ENCODE measurements around the gene OR10A2. TPM values are rescaled to one million over a fixed set of nuclear protein-coding genes. Genes with fewer than 3 reads are reported as not detected.

Gene OR10A2
- total RNA-seq, 1 donor from 2014 or later = not detected

- no peaks in the 10 kb centered on the region for H3K4me1 Mint-ChIP-seq
- H3K4me3 Mint-ChIP-seq = no peak overlapping the region
- DNase-seq (ENCODE audit: low read depth, low spot score) = no peak
- no peaks in the 10 kb centered on the region for H3K36me3 Mint-ChIP-seq (ENCODE audit: low read depth)
- TF ChIP-seq CTCF (conservative IDR thresholded peaks at IDR 0.05) = no peak
- H3K27ac Mint-ChIP-seq (ENCODE audit: unreplicated experiment) = no peak overlapping the region
- H3K27me3 Mint-ChIP-seq (ENCODE audit: low read depth) = no peaks in the 10 kb centered on the region
- H3K9me3 Mint-ChIP-seq = no peaks in the 10 kb centered on the region
These were observed 56.8 kb downstream of the OR10A2 start for GRCh38 chr11:6919698-6920097.

DNA sequence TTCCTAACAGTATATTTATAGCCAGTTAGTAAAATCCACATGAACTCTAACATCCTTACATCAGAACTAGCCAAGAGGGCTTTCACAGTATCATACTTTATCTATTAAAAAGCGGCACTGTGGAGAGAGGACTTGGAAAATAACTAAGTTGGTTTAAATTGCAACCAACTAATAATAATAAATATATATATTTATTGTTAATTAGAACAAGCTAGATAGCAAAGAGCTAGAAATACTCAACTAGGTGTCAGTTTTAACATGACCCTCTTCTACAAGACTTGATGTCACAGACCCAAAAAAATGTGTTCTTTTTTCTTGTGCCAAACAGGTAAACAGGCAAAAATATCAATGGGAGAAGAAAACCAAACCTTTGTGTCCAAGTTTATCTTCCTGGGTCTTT, 57.8 kb downstream of the OR10A2 start, which contains the start of gene OR2D3:
Gene OR2D3 (plus strand): TSS at position 301 of the 400 bp plus-strand sequence. CDS start 0 bp downstream, at position 301.
- peaks cover 4% of the 10 kb centered on the region for H3K4me1 Mint-ChIP-seq
- H3K27me3 Mint-ChIP-seq (ENCODE audit: low read depth) = no peaks in the 10 kb centered on the region
- no peak within 1 kb of the TSS for H3K4me3 Mint-ChIP-seq
- H3K27ac Mint-ChIP-seq (ENCODE audit: unreplicated experiment) = no peak within 1 kb of the TSS
- no peak for DNase-seq (ENCODE audit: low read depth, low spot score)
- TF ChIP-seq CTCF (conservative IDR thresholded peaks at IDR 0.05) = no peak
- no peaks in the 10 kb centered on the region for H3K36me3 Mint-ChIP-seq (ENCODE audit: low read depth)
- no peaks in the 10 kb centered on the region for H3K9me3 Mint-ChIP-seq

Other genes starting within 250 kb of the OR10A2 start
- 41.0 and 44.7 TPM in 2 replicates for gene TPP1, start 243.6 kb upstream of the OR10A2 start, total RNA-seq
- gene DCHS1, start 207.2 kb upstream of the OR10A2 start, total RNA-seq = 37.5 and 40.4 TPM in 2 replicates
- 47.2 and 58.9 TPM in 2 replicates for gene MRPL17, start 179.7 kb upstream of the OR10A2 start, total RNA-seq
- gene OR2AG2, start 91.1 kb upstream of the OR10A2 start, total RNA-seq = 0.25 and 0.54 TPM in 2 replicates
- gene OR2AG1, start 80.0 kb upstream of the OR10A2 start, total RNA-seq = not detected in 2 replicates
- gene OR6A2, start 63.4 kb upstream of the OR10A2 start, total RNA-seq = 0.20 and 0.21 TPM in 2 replicates
- gene OR10A5, start 17.4 kb upstream of the OR10A2 start, total RNA-seq = not detected in 2 replicates
- gene OR10A4, start 13.6 kb downstream of the OR10A2 start, total RNA-seq = not detected in 2 replicates
- 0.27 and 0.44 TPM in 2 replicates for gene OR2D2, start 29.4 kb downstream of the OR10A2 start, total RNA-seq
- not detected in 2 replicates for gene OR2D3, start 57.9 kb downstream of the OR10A2 start, total RNA-seq
- 10.2 and 11.2 TPM in 2 replicates for gene ZNF215, start 63.4 kb downstream of the OR10A2 start, total RNA-seq
- gene ZNF214, start 157.3 kb downstream of the OR10A2 start, total RNA-seq = 6.5 and 7.3 TPM in 2 replicates
- 0.30 and 0.51 TPM in 2 replicates for gene NLRP14, start 157.4 kb downstream of the OR10A2 start, total RNA-seq
- 0.20 and 0.21 TPM in 2 replicates for gene RBMXL2, start 225.9 kb downstream of the OR10A2 start, total RNA-seq